HG02798 (cell line): ENCODE results near the gene NXN.
A peak's percentile ranks its signal among the peaks of the same experiment; 100 is the strongest.
"Not testable (repeated sequence)": the region's sequence is repeated elsewhere in the genome, so short reads cannot be mapped to it uniquely, and the experiment has no call there.

Source experiments
- ATAC-seq: cut with Tn5 transposase; IDR thresholded peaks from one replicate; pipeline ENCODE4 v1.9.1; 2021; ENCODE audit warnings: mild to moderate bottlenecking; ENCODE audit not compliant: unreplicated experiment, poor library complexity

NXN gene

GRCh38 chr17:752002-752619, 227.5 kb downstream of the NXN start, which contains the start of gene GEMIN4:
Gene GEMIN4 (minus strand): TSS chr17:752264. CDS start chr17:752142, 122 bp downstream.
- peak; percentile 92 for ATAC-seq

DNA sequence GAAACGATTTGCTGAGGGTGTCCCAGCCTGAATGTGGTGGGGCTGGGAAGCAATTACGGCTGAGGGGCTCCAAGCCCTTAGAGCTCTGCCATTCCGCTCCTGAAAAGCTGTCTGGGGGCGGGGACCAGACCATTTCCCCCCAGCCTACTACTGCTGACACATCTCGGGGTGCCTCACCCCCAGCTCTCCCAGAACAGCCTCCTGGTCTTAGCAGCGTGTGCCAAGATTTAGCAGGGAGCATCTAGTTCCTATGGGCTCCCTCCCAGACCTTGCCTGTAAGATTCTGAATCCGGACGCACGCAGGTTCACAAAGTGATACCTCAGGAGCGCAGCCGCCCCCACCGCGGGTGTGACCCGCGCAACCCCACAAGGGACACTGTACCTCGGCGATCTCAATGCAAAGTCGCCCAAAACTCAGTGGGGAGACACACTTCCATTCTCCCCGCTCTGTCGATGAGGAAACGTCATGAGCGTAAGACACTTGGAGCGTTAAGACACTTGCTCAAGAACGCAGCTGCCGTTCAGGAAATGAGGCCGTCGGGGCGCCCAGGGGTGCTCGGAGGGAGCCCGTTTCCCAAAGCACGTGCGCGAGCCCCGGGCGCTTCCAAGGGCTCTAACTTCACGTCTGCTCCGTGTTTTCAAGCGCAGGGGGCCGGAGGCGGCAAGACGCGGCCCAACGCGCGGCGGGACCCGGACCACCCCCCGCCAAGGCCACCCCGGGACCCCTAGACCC, 228.1 kb downstream of the NXN start:
- peak; percentile 19 for ATAC-seq

DNA sequence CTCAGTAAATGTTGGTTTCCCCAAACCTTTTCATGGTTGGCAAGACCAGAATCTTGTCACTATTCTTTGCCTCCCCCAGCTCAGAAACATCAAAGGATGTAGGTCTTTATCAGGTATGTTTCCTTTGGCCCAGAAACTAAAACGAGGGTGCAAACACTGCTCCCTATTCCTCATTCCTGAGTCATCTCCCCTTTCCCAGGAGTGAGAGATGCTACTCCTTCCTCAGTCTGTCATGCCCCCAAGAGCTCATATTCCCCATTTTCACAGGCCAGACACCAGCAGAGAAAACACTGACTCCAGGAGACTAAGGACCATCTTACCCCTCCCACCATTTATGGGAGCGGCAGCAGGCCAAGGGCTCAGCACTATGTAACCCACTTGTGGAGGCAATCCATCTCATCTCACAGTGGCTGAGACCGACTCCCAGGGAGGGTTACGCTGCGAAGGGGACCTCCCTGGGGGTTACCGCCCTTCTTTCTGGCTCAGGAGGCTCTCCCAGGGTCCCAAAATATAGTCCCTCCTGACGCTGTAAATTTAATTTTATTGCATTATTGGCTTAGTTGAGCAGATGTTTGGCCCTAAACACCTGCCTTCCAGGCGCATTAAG, 229.0 kb downstream of the NXN start:
- no peak for ATAC-seq

GRCh38 chr17:749359-749758, 230.2 kb downstream of the NXN start:
- ATAC-seq = not testable (repeated sequence)
